Suprapubic skin (tissue), 4 donors: ENCODE data around the gene RPGRIP1L.

ENCODE experiments used
- EP300 ChIP-seq: sonication (generic); formaldehyde crosslinking; IDR thresholded peaks from one replicate; pipeline ENCODE4 v1.6.1; 2017; ENCODE audit warnings: antibody characterized with exemption
- POLR2A ChIP-seq, 2 donors: fragments of 450-650 bp; IDR thresholded peaks; one replicate each; pipeline ENCODE4 v1.6.1; 2017; ENCODE audit warnings: antibody characterized with exemption in 2 of 2, mild to moderate bottlenecking in 2 of 2, moderate library complexity in 2 of 2
- POLR2AphosphoS5 ChIP-seq, 3 donors: sonication (generic); formaldehyde crosslinking; IDR thresholded peaks; one replicate each; pipeline ENCODE4 v1.6.1; 2017; ENCODE audit warnings: antibody characterized with exemption in 3 of 3
- TF ChIP-seq, protein P1 (sequence below), 2 donors: fragments of 200-600 bp in 1 of 2; fragments of 450-650 bp in 1 of 2; sonication (generic) in 1 of 2; IDR thresholded peaks; one replicate each; pipeline ENCODE4 v1.5.1; 2016 to 2019; ENCODE audit warnings: antibody characterized with exemption in 2 of 2, mild to moderate bottlenecking in 1 of 2, moderate library complexity in 1 of 2

DNA sequence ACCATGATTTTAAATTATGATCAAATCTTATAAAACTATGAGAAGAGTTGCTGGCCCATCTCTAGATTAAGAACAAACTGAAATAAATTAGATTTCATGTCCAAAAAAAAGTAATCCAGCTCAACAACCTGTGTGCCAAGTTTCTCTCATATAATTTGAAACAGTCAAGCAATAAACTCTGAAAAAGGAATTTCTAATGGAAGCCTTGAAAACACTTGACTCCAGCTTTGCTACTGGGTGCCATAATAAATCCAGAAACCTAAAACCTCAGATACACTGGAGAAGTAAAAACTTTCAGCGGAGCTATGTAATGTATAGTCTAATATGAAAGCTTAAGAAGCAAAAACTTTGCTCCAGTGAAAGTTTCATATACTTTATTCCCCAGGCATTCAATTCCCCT is 25.5 kb downstream of the RPGRIP1L start:
- TF ChIP-seq, protein P1, sequence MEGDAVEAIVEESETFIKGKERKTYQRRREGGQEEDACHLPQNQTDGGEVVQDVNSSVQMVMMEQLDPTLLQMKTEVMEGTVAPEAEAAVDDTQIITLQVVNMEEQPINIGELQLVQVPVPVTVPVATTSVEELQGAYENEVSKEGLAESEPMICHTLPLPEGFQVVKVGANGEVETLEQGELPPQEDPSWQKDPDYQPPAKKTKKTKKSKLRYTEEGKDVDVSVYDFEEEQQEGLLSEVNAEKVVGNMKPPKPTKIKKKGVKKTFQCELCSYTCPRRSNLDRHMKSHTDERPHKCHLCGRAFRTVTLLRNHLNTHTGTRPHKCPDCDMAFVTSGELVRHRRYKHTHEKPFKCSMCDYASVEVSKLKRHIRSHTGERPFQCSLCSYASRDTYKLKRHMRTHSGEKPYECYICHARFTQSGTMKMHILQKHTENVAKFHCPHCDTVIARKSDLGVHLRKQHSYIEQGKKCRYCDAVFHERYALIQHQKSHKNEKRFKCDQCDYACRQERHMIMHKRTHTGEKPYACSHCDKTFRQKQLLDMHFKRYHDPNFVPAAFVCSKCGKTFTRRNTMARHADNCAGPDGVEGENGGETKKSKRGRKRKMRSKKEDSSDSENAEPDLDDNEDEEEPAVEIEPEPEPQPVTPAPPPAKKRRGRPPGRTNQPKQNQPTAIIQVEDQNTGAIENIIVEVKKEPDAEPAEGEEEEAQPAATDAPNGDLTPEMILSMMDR (IDR thresholded peaks at IDR 0.05) = no peak
- TF ChIP-seq POLR2AphosphoS5 (IDR thresholded peaks at IDR 0.05) (no peak), POLR2A (IDR thresholded peaks at IDR 0.05) (no peak), EP300 (no peak)
